GM12878 (cell line): ENCODE measurements around the gene TRIM49D2. TPM values are rescaled to one million over a fixed set of nuclear protein-coding genes. Genes with fewer than 3 reads are reported as not detected.
"Not testable (repeated sequence)": the region's sequence is repeated elsewhere in the genome, so short reads cannot be mapped to it uniquely, and the experiment has no call there.

Source experiments
- ATAC-seq: fragments of 200-7000 bp; cut with Tn5 transposase; 3 replicates; pipeline ENCODE4 v1.9.1; 2020; ENCODE audit warnings: mild to moderate bottlenecking, moderate library complexity
- BruUV-seq: library from RNA; stranded (reverse); fragments of 400-500 nt; replicated peaks from 2 replicates; lab custom pipeline; 2021; lab: Mats Ljungman, UMichigan
- CTCF ChIA-PET: fragments of 300-600 bp; sonication (Branson Sonifier 250); formaldehyde crosslinking; extraction: SDS; loops from one replicate; lab custom pipeline; 2021; ENCODE audit warnings: inconsistent platforms; lab: Yijun Ruan, JAX
- POLR2A ChIA-PET: fragments of 350-600 bp; formaldehyde crosslinking; extraction: SDS; loops from one replicate; lab custom pipeline; 2021; ENCODE audit warnings: inconsistent platforms; lab: Charles Lee
- RAD21 ChIA-PET: fragments of 300-600 bp; sonication (Branson Sonifier 250); formaldehyde crosslinking; loops from one replicate; lab custom pipeline; 2023; ENCODE audit warnings: antibody characterized with exemption; ENCODE audit not compliant: unreplicated experiment; lab: Charles Lee
- SMC1A ChIA-PET: fragments of 300-600 bp; sonication (Branson Sonifier 250); formaldehyde crosslinking; loops from one replicate; lab custom pipeline; 2023; ENCODE audit not compliant: unreplicated experiment, uncharacterized antibody; lab: Charles Lee
- DNase-seq: peaks from one replicate; pipeline ENCODE4 v3.0.0-alpha.2; 2011; ENCODE audit warnings: low read depth, low spot score
- FAIRE-seq: peaks from 3 replicates; lab custom pipeline; 2011; peaks lifted over from hg19 to GRCh38; lab: Jason Lieb, UNC
- H2AFZ ChIP-seq: 2 replicates; pipeline ENCODE4 v1.6.0; 2011; ENCODE audit warnings: low read depth, low read length, control low read depth; ENCODE audit not compliant: control insufficient read depth
- H3K27ac ChIP-seq: 2 replicates; pipeline ENCODE4 v1.5.1; 2011; ENCODE audit warnings: control low read depth; ENCODE audit not compliant: control insufficient read depth, insufficient read depth
- H3K27me3 ChIP-seq, 2 experiments: replicated peaks in 1 of 2; 2 replicates each; pipeline versions ENCODE4 v1.6.0 to v1.6.1; 2011; ENCODE audit warnings: low read length in 1 of 2; ENCODE audit not compliant: control insufficient read depth in 2 of 2, insufficient read depth in 2 of 2
- H3K36me3 ChIP-seq, 2 experiments: 2 replicates each; pipeline ENCODE4 v1.5.1; 2011; ENCODE audit warnings: low read length in 1 of 2; ENCODE audit not compliant: control insufficient read depth in 2 of 2, insufficient read depth in 2 of 2
- H3K4me1 ChIP-seq: 2 replicates; pipeline ENCODE4 v1.6.1; 2011; ENCODE audit warnings: mild to moderate bottlenecking, low read length, moderate library complexity, mixed read lengths; ENCODE audit not compliant: control insufficient read depth, insufficient read depth
- H3K4me2 ChIP-seq: 2 replicates; pipeline ENCODE4 v1.6.0; 2011; ENCODE audit warnings: control low read depth; ENCODE audit not compliant: control insufficient read depth, insufficient read depth
- H3K4me3 ChIP-seq: fragments of 200-600 bp; sonication (generic); 2 replicates; pipeline ENCODE4 v1.5.1; 2016
- H3K79me2 ChIP-seq: 2 replicates; pipeline ENCODE4 v1.6.0; 2011; ENCODE audit warnings: low read length; ENCODE audit not compliant: control insufficient read depth, insufficient read depth
- H3K9ac ChIP-seq: 2 replicates; pipeline ENCODE4 v1.8.0; 2011; ENCODE audit warnings: low read length, control low read depth, mixed read lengths; ENCODE audit not compliant: control insufficient read depth, insufficient read depth
- H3K9me3 ChIP-seq: replicated peaks from 3 replicates; pipeline ENCODE4 v1.5.1; 2011; ENCODE audit warnings: mild to moderate bottlenecking, low read length; ENCODE audit not compliant: control insufficient read depth, insufficient read depth
- H4K20me1 ChIP-seq: 2 replicates; pipeline ENCODE4 v1.6.0; 2011; ENCODE audit not compliant: control insufficient read depth, insufficient read depth
- BMI1 ChIP-seq: fragments of 450-650 bp; IDR thresholded peaks from 2 replicates; pipeline ENCODE4 v1.6.1; 2016; ENCODE audit warnings: mild to moderate bottlenecking, moderate library complexity, borderline replicate concordance
- CBX5 ChIP-seq: sonication (generic); IDR thresholded peaks from 2 replicates; pipeline ENCODE4 v1.6.1; 2016; ENCODE audit warnings: low read depth, moderate library complexity, mild to moderate bottlenecking, inconsistent platforms
- CEBPB ChIP-seq, 2 experiments: fragments of 150-350 bp in 1 of 2; IDR thresholded peaks; 2 replicates each; pipeline ENCODE4 v1.6.1; 2012 to 2014; ENCODE audit warnings: low read depth in 2 of 2, low read length in 2 of 2, borderline replicate concordance in 1 of 2, inconsistent platforms in 1 of 2
- CHD1 ChIP-seq: IDR thresholded peaks from 2 replicates; pipeline ENCODE4 v1.6.1; 2012; ENCODE audit warnings: low read depth, low read length, improper control_type of control experiment
- RBBP5 ChIP-seq: fragments of 200-600 bp; sonication (generic); conservative IDR thresholded peaks from 2 replicates; pipeline ENCODE4 v1.6.1; 2016
- RUNX3 ChIP-seq: IDR thresholded peaks from 2 replicates; pipeline ENCODE4 v1.6.1; 2012; ENCODE audit warnings: low read length, inconsistent platforms
- STAT3 ChIP-seq: IDR thresholded peaks from 2 replicates; pipeline ENCODE4 v1.6.1; 2011; ENCODE audit warnings: low read depth, low read length, improper control_type of control experiment
- WGBS: methylation state at CpG from one replicate; pipeline ENCODE4 v1.1.6; 2016; ENCODE audit warnings: low lambda C conversion rate; ENCODE audit not compliant: insufficient replicate concordance, insufficient coverage; ENCODE audit errors: missing lambda C conversion rate; 5-methylcytosine and 5-hydroxymethylcytosine counted together
- in situ Hi-C: fragments of 300-500 bp; cut with MboI; formaldehyde crosslinking; loops from 9 replicates; pipeline ENCODE4 v1.14.3; 2018; ENCODE audit warnings: mixed read lengths
- intact Hi-C: fragments of 100-400 bp; cut with micrococcal nuclease; formaldehyde crosslinking; loops from one replicate; pipeline ENCODE4 v1.14.2; 2022; ENCODE audit not compliant: unreplicated experiment
- polyA plus RNA-seq, 11 experiments: library from polyadenylated mRNA; depleted of rRNA in 4 of 11; unstranded in 6 of 11; stranded (reverse) in 5 of 11; fragments of >200 nt; fragmentation: Nextera tagmentation in 4 of 11; fragmentation: Illumina TruSeq in 1 of 11; extraction: Ambion mirVana in 4 of 11; extraction: Trizol in 1 of 11; gene quantifications; 1 replicate in 1 of 11; 2 replicates in 10 of 11; pipeline versions ENCODE4 v1.2.1 to v1.2.3, GENCODE V29; 2011 to 2016; ENCODE audit warnings: inconsistent platforms in 2 of 11, missing spikeins in 2 of 11, low read depth in 1 of 11
- total RNA-seq, 4 experiments: library from RNA; depleted of rRNA in 3 of 4; stranded (reverse); fragments of >200 nt in 3 of 4; fragmentation: Illumina TruSeq in 1 of 4; extraction: Trizol in 1 of 4; gene quantifications; 2 replicates each; pipeline versions ENCODE4 v1.2.1 to v1.2.3, GENCODE V29; 2013 to 2021
- TF ChIP-seq, protein P1 (sequence below): fragments of 450-650 bp; IDR thresholded peaks from 2 replicates; pipeline ENCODE4 v1.6.1; 2017; ENCODE audit warnings: borderline replicate concordance
- TF ChIP-seq, protein P2 (sequence below): fragments of 450-650 bp; IDR thresholded peaks from 2 replicates; pipeline ENCODE4 v1.6.1; 2014; ENCODE audit warnings: mild to moderate bottlenecking
- TF ChIP-seq, protein P3 (sequence below): IDR thresholded peaks from 2 replicates; pipeline ENCODE4 v1.6.1; 2011; ENCODE audit warnings: low read depth, low read length, improper control_type of control experiment, borderline replicate concordance

Gene TRIM49D2
- total and polyA plus RNA-seq, 10 of the 15 experiments (the other 5 are each of a cell fraction or from before 2014, with no cell fraction given) = not detected

DNA sequence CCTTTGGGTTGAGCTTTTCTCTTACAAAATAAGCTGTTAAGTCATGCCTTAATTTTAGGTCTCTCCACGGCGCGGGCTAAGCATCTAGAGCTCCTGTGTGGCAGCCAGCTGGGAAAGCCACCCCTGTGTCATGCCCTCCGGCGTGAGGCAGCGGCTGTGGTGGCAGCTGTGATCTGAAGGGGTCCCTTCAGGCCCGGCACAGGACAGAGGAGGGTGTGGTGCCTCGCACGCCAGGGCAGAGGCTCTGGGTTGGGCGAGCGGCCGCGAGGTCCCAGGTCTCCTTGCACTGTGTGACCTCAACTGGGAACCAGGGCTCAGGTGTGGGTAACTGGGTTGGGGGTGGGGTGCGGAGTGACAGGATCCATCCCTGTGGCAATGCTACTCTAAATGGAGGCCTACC, 23.1 kb upstream of the TRIM49D2 start:
- H3K27ac ChIP-seq, SMC1A ChIA-PET, FAIRE-seq, H3K9ac ChIP-seq, ATAC-seq, H3K4me1 ChIP-seq, POLR2A ChIA-PET, H3K4me2 ChIP-seq, H2AFZ ChIP-seq, DNase-seq, BruUV-seq, H3K9me3 ChIP-seq, H3K79me2 ChIP-seq, in situ Hi-C loops, CTCF ChIA-PET, H4K20me1 ChIP-seq, H3K36me3 ChIP-seq, intact Hi-C loops, H3K4me3 ChIP-seq, RAD21 ChIA-PET, H3K27me3 ChIP-seq: not testable (repeated sequence)
- no CpG with 5 or more reads among the region's 14 CpGs for WGBS

DNA sequence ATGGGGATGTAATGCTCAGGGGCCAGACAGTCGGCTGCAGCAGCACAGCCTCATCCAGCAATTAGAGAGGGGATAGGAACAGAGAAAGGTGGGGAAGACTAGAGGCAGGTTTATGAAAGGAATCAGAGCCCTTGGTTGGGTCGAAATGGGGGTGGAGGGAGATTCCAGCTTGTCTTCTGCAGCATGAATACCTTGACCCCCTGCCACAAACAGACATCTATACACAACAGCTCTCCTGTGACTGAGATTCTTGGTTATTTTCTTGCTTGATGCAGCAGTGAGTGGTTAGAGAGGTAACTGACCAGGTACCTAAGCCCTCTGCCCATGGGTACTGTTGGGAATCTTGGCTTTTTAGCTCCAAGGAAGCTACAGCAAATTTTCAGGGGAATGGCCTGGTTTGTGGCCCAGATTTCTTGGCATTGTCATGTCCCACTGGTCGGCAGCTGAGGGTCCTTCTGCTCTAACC, 1.6 kb upstream of the TRIM49D2 start, which contains the start of gene TRIM49D1:
Gene TRIM49D1 (minus strand): TSS at position 51 of the 466 bp plus-strand sequence. CDS start 4,535 bp downstream, outside the sequence.
- Histone ChIP-seq H4K20me1 (no peaks in the 10 kb centered on the region), H3K27ac (no peak within 1 kb of the TSS), H3K4me1 (no peaks in the 10 kb centered on the region), H3K4me3 (no peak within 1 kb of the TSS), H3K4me2 (no peak within 1 kb of the TSS), H3K79me2 (no peaks in the 10 kb centered on the region), H2AFZ (no peak within 1 kb of the TSS), H3K9me3 (no peaks in the 10 kb centered on the region), H3K27me3 (no peaks in the 10 kb centered on the region), H3K36me3 (no peaks in the 10 kb centered on the region), H3K9ac (no peak within 1 kb of the TSS)
- ChIA-PET CTCF (no interaction called here), RAD21 (no interaction called here), POLR2A (no interaction called here), SMC1A (interaction anchor here (0.5 kb wide), 1 partner anchor 1545 kb away, joined by 3 read pairs; no protein-coding TSS in a partner anchor)
- no TSS peak for BruUV-seq
- in situ Hi-C loops (no loop called here), intact Hi-C loops (no loop called here)
- ATAC-seq (no peak), FAIRE-seq (no peak), DNase-seq (no peak)
- 0% methylated on average over 3 of the region's 3 CpGs for WGBS
- no peak for TF ChIP-seq CHD1
- no peak for TF ChIP-seq RUNX3
- TF ChIP-seq, protein P1, sequence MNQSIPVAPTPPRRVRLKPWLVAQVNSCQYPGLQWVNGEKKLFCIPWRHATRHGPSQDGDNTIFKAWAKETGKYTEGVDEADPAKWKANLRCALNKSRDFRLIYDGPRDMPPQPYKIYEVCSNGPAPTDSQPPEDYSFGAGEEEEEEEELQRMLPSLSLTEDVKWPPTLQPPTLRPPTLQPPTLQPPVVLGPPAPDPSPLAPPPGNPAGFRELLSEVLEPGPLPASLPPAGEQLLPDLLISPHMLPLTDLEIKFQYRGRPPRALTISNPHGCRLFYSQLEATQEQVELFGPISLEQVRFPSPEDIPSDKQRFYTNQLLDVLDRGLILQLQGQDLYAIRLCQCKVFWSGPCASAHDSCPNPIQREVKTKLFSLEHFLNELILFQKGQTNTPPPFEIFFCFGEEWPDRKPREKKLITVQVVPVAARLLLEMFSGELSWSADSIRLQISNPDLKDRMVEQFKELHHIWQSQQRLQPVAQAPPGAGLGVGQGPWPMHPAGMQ = no peak
- TF ChIP-seq, protein P2, sequence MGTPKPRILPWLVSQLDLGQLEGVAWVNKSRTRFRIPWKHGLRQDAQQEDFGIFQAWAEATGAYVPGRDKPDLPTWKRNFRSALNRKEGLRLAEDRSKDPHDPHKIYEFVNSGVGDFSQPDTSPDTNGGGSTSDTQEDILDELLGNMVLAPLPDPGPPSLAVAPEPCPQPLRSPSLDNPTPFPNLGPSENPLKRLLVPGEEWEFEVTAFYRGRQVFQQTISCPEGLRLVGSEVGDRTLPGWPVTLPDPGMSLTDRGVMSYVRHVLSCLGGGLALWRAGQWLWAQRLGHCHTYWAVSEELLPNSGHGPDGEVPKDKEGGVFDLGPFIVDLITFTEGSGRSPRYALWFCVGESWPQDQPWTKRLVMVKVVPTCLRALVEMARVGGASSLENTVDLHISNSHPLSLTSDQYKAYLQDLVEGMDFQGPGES = no peak
- TF ChIP-seq, protein P3, sequence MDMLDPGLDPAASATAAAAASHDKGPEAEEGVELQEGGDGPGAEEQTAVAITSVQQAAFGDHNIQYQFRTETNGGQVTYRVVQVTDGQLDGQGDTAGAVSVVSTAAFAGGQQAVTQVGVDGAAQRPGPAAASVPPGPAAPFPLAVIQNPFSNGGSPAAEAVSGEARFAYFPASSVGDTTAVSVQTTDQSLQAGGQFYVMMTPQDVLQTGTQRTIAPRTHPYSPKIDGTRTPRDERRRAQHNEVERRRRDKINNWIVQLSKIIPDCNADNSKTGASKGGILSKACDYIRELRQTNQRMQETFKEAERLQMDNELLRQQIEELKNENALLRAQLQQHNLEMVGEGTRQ = no peak
- no peak for TF ChIP-seq RBBP5
- no peak for TF ChIP-seq BMI1
- no peak for TF ChIP-seq CEBPB (IDR thresholded peaks at IDR 0.05; ENCODE audit: borderline replicate concordance in 1 of 2, low read depth in 2 of 2, low read length in 2 of 2)
- no peak for TF ChIP-seq STAT3
- TF ChIP-seq CBX5 = no peak
